WTC11 (cell line): ENCODE results near the gene KDM4B. TPM values are rescaled to one million over a fixed set of nuclear protein-coding genes. Genes with fewer than 3 reads are reported as not detected.
"Not testable (repeated sequence)": the region's sequence is repeated elsewhere in the genome, so short reads cannot be mapped to it uniquely, and the experiment has no call there.

Experiments used
- ATAC-seq: fragments of 200-7000 bp; cut with Tn5 transposase; 2 replicates; pipeline ENCODE4 v1.10.0; 2021; ENCODE audit warnings: mild to moderate bottlenecking, moderate library complexity
- CTCF ChIA-PET: fragments of 300-600 bp; sonication (Branson Sonifier 250); formaldehyde crosslinking; loops from one replicate; lab custom pipeline; 2021; ENCODE audit warnings: antibody characterized with exemption; lab: Charles Lee
- POLR2A ChIA-PET: fragments of 350-600 bp; sonication (Branson Sonifier 250); formaldehyde crosslinking; loops from one replicate; lab custom pipeline; 2021; ENCODE audit warnings: antibody characterized with exemption; lab: Charles Lee
- DNase-seq: peaks from one replicate; pipeline ENCODE4 v3.0.0; 2021; ENCODE audit warnings: low spot score
- H3K27ac Mint-ChIP-seq: 2 replicates; pipeline ENCODE4 v1.8.0; 2021; ENCODE audit warnings: mixed read lengths
- H3K27me3 Mint-ChIP-seq: 2 replicates; pipeline ENCODE4 v1.8.0; 2021; ENCODE audit warnings: low read depth, mild to moderate bottlenecking, moderate library complexity, mixed read lengths
- H3K36me3 Mint-ChIP-seq: 2 replicates; pipeline ENCODE4 v1.8.0; 2021; ENCODE audit warnings: mixed read lengths
- H3K4me1 Mint-ChIP-seq: 2 replicates; pipeline ENCODE4 v1.8.0; 2022; ENCODE audit warnings: mixed read lengths
- H3K4me3 Mint-ChIP-seq: 2 replicates; pipeline ENCODE4 v1.8.0; 2021; ENCODE audit warnings: mild to moderate bottlenecking, moderate library complexity, mixed read lengths
- H3K9me3 Mint-ChIP-seq: 2 replicates; pipeline ENCODE4 v1.8.0; 2021; ENCODE audit warnings: mixed read lengths
- CREB1 ChIP-seq: sonication (generic); formaldehyde crosslinking; IDR thresholded peaks from 2 replicates; pipeline ENCODE4 v1.8.0; 2023; ENCODE audit warnings: mild to moderate bottlenecking, missing genetic modification reagents
- CTCF ChIP-seq: fragments of 200-600 bp; IDR thresholded peaks from 2 replicates; pipeline ENCODE4 v1.8.0; 2022; ENCODE audit warnings: antibody characterized with exemption
- ELF4 ChIP-seq: sonication (generic); formaldehyde crosslinking; IDR thresholded peaks from 2 replicates; pipeline ENCODE4 v1.8.1; 2022; ENCODE audit warnings: low read depth, mild to moderate bottlenecking, moderate library complexity, missing genetic modification reagents
- ESRRA ChIP-seq: sonication (generic); formaldehyde crosslinking; IDR thresholded peaks from 2 replicates; pipeline ENCODE4 v1.8.1; 2022; ENCODE audit warnings: mild to moderate bottlenecking, missing genetic modification reagents, borderline replicate concordance
- FOXP1 ChIP-seq: sonication (generic); formaldehyde crosslinking; IDR thresholded peaks from 2 replicates; pipeline ENCODE4 v1.8.0; 2022; ENCODE audit warnings: missing genetic modification reagents, mild to moderate bottlenecking, moderate library complexity, borderline replicate concordance
- GABPB1 ChIP-seq: sonication (generic); formaldehyde crosslinking; IDR thresholded peaks from 2 replicates; pipeline ENCODE4 v1.8.1; 2023; ENCODE audit warnings: mild to moderate bottlenecking, missing genetic modification reagents
- GRHL2 ChIP-seq: fragments of 250-450 bp; sonication (Bioruptor Pico); IDR thresholded peaks from 2 replicates; pipeline ENCODE4 v1.8.0; 2022; ENCODE audit warnings: mild to moderate bottlenecking, moderate library complexity; ENCODE audit not compliant: insufficient replicate concordance, severe bottlenecking
- GTF2I ChIP-seq: fragments of 250-450 bp; sonication (Bioruptor Pico); conservative IDR thresholded peaks from 2 replicates; pipeline ENCODE4 v1.4.0; 2021; ENCODE audit warnings: mild to moderate bottlenecking
- IRF2 ChIP-seq: sonication (generic); formaldehyde crosslinking; IDR thresholded peaks from 2 replicates; pipeline ENCODE4 v1.8.0; 2022; ENCODE audit warnings: low read depth, missing genetic modification reagents, borderline replicate concordance
- KAT7 ChIP-seq: sonication (generic); formaldehyde crosslinking; IDR thresholded peaks from 2 replicates; pipeline ENCODE4 v1.8.1; 2023; ENCODE audit warnings: missing genetic modification reagents, mild to moderate bottlenecking, borderline replicate concordance
- MAX ChIP-seq: sonication (generic); formaldehyde crosslinking; IDR thresholded peaks from 2 replicates; pipeline ENCODE4 v1.8.0; 2022; ENCODE audit warnings: mild to moderate bottlenecking, missing genetic modification reagents
- NFE2L1 ChIP-seq: sonication (generic); formaldehyde crosslinking; IDR thresholded peaks from 2 replicates; pipeline ENCODE4 v1.8.1; 2023; ENCODE audit warnings: missing genetic modification reagents
- PRDM15 ChIP-seq: sonication (generic); formaldehyde crosslinking; IDR thresholded peaks from 2 replicates; pipeline ENCODE4 v1.8.0; 2022; ENCODE audit warnings: missing genetic modification reagents
- RELA ChIP-seq: sonication (generic); formaldehyde crosslinking; IDR thresholded peaks from 2 replicates; pipeline ENCODE4 v1.8.1; 2022; ENCODE audit warnings: missing genetic modification reagents, mild to moderate bottlenecking, borderline replicate concordance
- USF2 ChIP-seq: sonication (generic); formaldehyde crosslinking; IDR thresholded peaks from 2 replicates; pipeline ENCODE4 v1.8.1; 2023; ENCODE audit warnings: mild to moderate bottlenecking, missing genetic modification reagents, moderate library complexity
- ZNF219 ChIP-seq: sonication (generic); formaldehyde crosslinking; IDR thresholded peaks from 2 replicates; pipeline ENCODE4 v1.8.0; 2023; ENCODE audit warnings: missing genetic modification reagents, mild to moderate bottlenecking, borderline replicate concordance
- ZNF317 ChIP-seq: sonication (generic); formaldehyde crosslinking; IDR thresholded peaks from 2 replicates; pipeline ENCODE4 v1.8.1; 2023; ENCODE audit warnings: low read depth, mild to moderate bottlenecking, moderate library complexity, missing genetic modification reagents, borderline replicate concordance
- ZNF423 ChIP-seq: fragments of 250-450 bp; sonication (Bioruptor Pico); IDR thresholded peaks from 2 replicates; pipeline ENCODE4 v2.1.2; 2022; ENCODE audit warnings: mild to moderate bottlenecking, moderate library complexity
- total RNA-seq: library from RNA; stranded (reverse); gene quantifications from 3 replicates; pipeline ENCODE4 v1.2.3, GENCODE V29; 2021
- TF ChIP-seq, protein P1 (sequence below): sonication (generic); formaldehyde crosslinking; IDR thresholded peaks from 2 replicates; pipeline ENCODE4 v1.8.1; 2022; ENCODE audit warnings: low read depth, missing genetic modification reagents, borderline replicate concordance

Gene KDM4B
- total RNA-seq, 1 experiment from 2014 or later: 43.2 TPM

- DNase-seq: no peak
- no peak for TF ChIP-seq PRDM15 (CRISPR knock-in tag)
- TF ChIP-seq CTCF: no peak
- no peak for TF ChIP-seq ZNF219
- no peak for TF ChIP-seq ESRRA (CRISPR knock-in tag)
- TF ChIP-seq ZNF317 (CRISPR knock-in tag): no peak
- no peak for TF ChIP-seq GRHL2 (CRISPR knock-in tag)
- TF ChIP-seq NFE2L1: no peak
- TF ChIP-seq, protein P1, sequence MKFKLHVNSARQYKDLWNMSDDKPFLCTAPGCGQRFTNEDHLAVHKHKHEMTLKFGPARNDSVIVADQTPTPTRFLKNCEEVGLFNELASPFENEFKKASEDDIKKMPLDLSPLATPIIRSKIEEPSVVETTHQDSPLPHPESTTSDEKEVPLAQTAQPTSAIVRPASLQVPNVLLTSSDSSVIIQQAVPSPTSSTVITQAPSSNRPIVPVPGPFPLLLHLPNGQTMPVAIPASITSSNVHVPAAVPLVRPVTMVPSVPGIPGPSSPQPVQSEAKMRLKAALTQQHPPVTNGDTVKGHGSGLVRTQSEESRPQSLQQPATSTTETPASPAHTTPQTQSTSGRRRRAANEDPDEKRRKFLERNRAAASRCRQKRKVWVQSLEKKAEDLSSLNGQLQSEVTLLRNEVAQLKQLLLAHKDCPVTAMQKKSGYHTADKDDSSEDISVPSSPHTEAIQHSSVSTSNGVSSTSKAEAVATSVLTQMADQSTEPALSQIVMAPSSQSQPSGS (CRISPR knock-in tag): no peak
- no peak for TF ChIP-seq USF2 (CRISPR knock-in tag)
- no peak for TF ChIP-seq FOXP1 (CRISPR knock-in tag)
- TF ChIP-seq KAT7 (CRISPR knock-in tag): no peak
- TF ChIP-seq ZNF423 (CRISPR knock-in tag): no peak
- TF ChIP-seq GTF2I (CRISPR knock-in tag): no peak
- TF ChIP-seq MAX (CRISPR knock-in tag): no peak
- TF ChIP-seq IRF2: no peak
- TF ChIP-seq GABPB1: no peak
- TF ChIP-seq RELA (CRISPR knock-in tag): no peak
- TF ChIP-seq CREB1 (CRISPR knock-in tag): no peak
- no peak for TF ChIP-seq ELF4 (CRISPR knock-in tag)
- no peaks in the 10 kb centered on the region; the same call in 1 of the 2 replicates for H3K36me3 Mint-ChIP-seq
- POLR2A ChIA-PET: no interaction called here
- peak overlapping the region; percentile 69 for H3K27ac Mint-ChIP-seq
- H3K4me3 Mint-ChIP-seq: no peak overlapping the region
- H3K4me1 Mint-ChIP-seq: peaks cover 44% of the 10 kb centered on the region
- no peaks in the 10 kb centered on the region for H3K9me3 Mint-ChIP-seq
- ATAC-seq: no peak
- CTCF ChIA-PET: interaction anchor here (0.7 to 2.2 kb wide), 5 partner anchors 11 to 166 kb away, joined by 3 to 14 read pairs (median 3); no protein-coding TSS in a partner anchor
- no peaks in the 10 kb centered on the region for H3K27me3 Mint-ChIP-seq
Observed at GRCh38 chr19:4974880-4975469, 6.1 kb downstream of the KDM4B start.

- H3K9me3 Mint-ChIP-seq, DNase-seq, H3K27ac Mint-ChIP-seq, ATAC-seq, H3K4me3 Mint-ChIP-seq, POLR2A ChIA-PET, H3K36me3 Mint-ChIP-seq, H3K27me3 Mint-ChIP-seq: not testable (repeated sequence)
- peaks cover 39% of the 10 kb centered on the region for H3K4me1 Mint-ChIP-seq
- CTCF ChIA-PET: interaction anchor here (0.7 to 2.2 kb wide), 12 partner anchors 11 to 351 kb away, joined by 3 to 14 read pairs (median 4); no protein-coding TSS in a partner anchor
Observed at GRCh38 chr19:4975601-4976000, 6.7 kb downstream of the KDM4B start.
